Stimulated activated naive B cell treated with anti-CD40 and anti-IgM and Interleukin-4, amounts not matched to agents 10 μg/mL and 1 μg/mL and 100 μg/mL, for 72 hours (primary cell): ENCODE data around the gene AGAP1.

ENCODE experiments used
- ATAC-seq, 2 donors: fragments of 150-1000 bp; cut with Tn5 transposase; replicated peaks; 2 replicates each; pipeline ENCODE4 v1.10.0; 2021; ENCODE audit warnings: moderate library complexity in 1 of 2
- DNase-seq: peaks from one replicate; pipeline ENCODE4 v3.0.0; 2021
- H3K27ac Mint-ChIP-seq: one replicate; pipeline ENCODE4 v1.8.0; 2022; ENCODE audit warnings: mild to moderate bottlenecking, mixed read lengths
- H3K27me3 Mint-ChIP-seq, 2 donors: one replicate each; pipeline ENCODE4 v1.8.0; 2022; ENCODE audit warnings: mixed read lengths in 2 of 2
- H3K36me3 Mint-ChIP-seq, 2 donors: one replicate each; pipeline ENCODE4 v1.8.0; 2022; ENCODE audit warnings: mixed read lengths in 2 of 2, mild to moderate bottlenecking in 1 of 2
- H3K4me1 Mint-ChIP-seq, 2 donors: one replicate each; pipeline ENCODE4 v1.8.0; 2022; ENCODE audit warnings: mixed read lengths in 2 of 2, mild to moderate bottlenecking in 1 of 2
- H3K4me3 Mint-ChIP-seq, 2 donors: one replicate each; pipeline ENCODE4 v1.8.0; 2022; ENCODE audit warnings: mild to moderate bottlenecking in 2 of 2, mixed read lengths in 2 of 2, moderate library complexity in 1 of 2
- H3K9me3 Mint-ChIP-seq, 2 donors: one replicate each; pipeline ENCODE4 v1.8.0; 2022; ENCODE audit warnings: mixed read lengths in 2 of 2, mild to moderate bottlenecking in 1 of 2

Gene AGAP1

GRCh38 chr2:235507928-235508327 is 14.1 kb downstream of the AGAP1 start:
- H3K27ac Mint-ChIP-seq = no peak overlapping the region
- no peak for DNase-seq
- H3K4me3 Mint-ChIP-seq = no peak overlapping the region
- H3K27me3 Mint-ChIP-seq = peaks cover 13 to 44% of the 10 kb centered on the region in 2 donors
- ATAC-seq = no peak
- no peaks in the 10 kb centered on the region for H3K36me3 Mint-ChIP-seq
- no peaks in the 10 kb centered on the region for H3K4me1 Mint-ChIP-seq
- peaks cover 5% of the 10 kb centered on the region in 2 donors for H3K9me3 Mint-ChIP-seq

- ATAC-seq = no peak
- H3K27ac Mint-ChIP-seq = no peak overlapping the region
- H3K36me3 Mint-ChIP-seq = no peaks in the 10 kb centered on the region
- no peaks in the 10 kb centered on the region for H3K4me1 Mint-ChIP-seq
- peaks cover 13 to 38% of the 10 kb centered on the region in 2 donors for H3K27me3 Mint-ChIP-seq
- no peak for DNase-seq
- no peak overlapping the region for H3K4me3 Mint-ChIP-seq
- peaks cover 5% of the 10 kb centered on the region in 2 donors for H3K9me3 Mint-ChIP-seq
Observed at GRCh38 chr2:235508371-235509160, 14.7 kb downstream of the AGAP1 start.

GRCh38 chr2:235510318-235510717 is 16.5 kb downstream of the AGAP1 start:
- Mint-ChIP-seq H3K4me3 (no peak overlapping the region), H3K27ac (no peak overlapping the region), H3K27me3 (peaks cover 9 to 27% of the 10 kb centered on the region in 2 donors), H3K9me3 (peaks cover 5 to 8% of the 10 kb centered on the region in 2 donors), H3K4me1 (no peaks in the 10 kb centered on the region), H3K36me3 (no peaks in the 10 kb centered on the region)
- DNase-seq = no peak
- ATAC-seq = no peak

GRCh38 chr2:235511187-235511661 is 17.4 kb downstream of the AGAP1 start:
- H3K27me3 Mint-ChIP-seq = peaks cover 6 to 22% of the 10 kb centered on the region in 2 donors
- H3K4me3 Mint-ChIP-seq = no peak overlapping the region
- peaks cover 5 to 11% of the 10 kb centered on the region in 2 donors for H3K9me3 Mint-ChIP-seq
- ATAC-seq (no peak), DNase-seq (no peak)
- H3K27ac Mint-ChIP-seq = no peak overlapping the region
- H3K36me3 Mint-ChIP-seq = no peaks in the 10 kb centered on the region
- H3K4me1 Mint-ChIP-seq = no peaks in the 10 kb centered on the region

- Mint-ChIP-seq H3K4me3 (no peak overlapping the region), H3K9me3 (peaks cover 5 to 11% of the 10 kb centered on the region in 2 donors), H3K27me3 (peaks cover 6 to 14% of the 10 kb centered on the region in 2 donors), H3K36me3 (no peaks in the 10 kb centered on the region), H3K4me1 (no peaks in the 10 kb centered on the region), H3K27ac (no peak overlapping the region)
- no peak for ATAC-seq
- DNase-seq = no peak
Observed at GRCh38 chr2:235511751-235512698, 18.2 kb downstream of the AGAP1 start.

- DNase-seq = no peak
- ATAC-seq = no peak
- Mint-ChIP-seq H3K27me3 (peaks cover 6 to 11% of the 10 kb centered on the region in 2 donors), H3K4me3 (no peak overlapping the region), H3K9me3 (peaks cover 5 to 9% of the 10 kb centered on the region in 2 donors), H3K27ac (no peak overlapping the region), H3K36me3 (no peaks in the 10 kb centered on the region), H3K4me1 (no peaks in the 10 kb centered on the region)
Observed at GRCh38 chr2:235512699-235513053, 18.8 kb downstream of the AGAP1 start.

- Mint-ChIP-seq H3K9me3 (peaks cover 5 to 7% of the 10 kb centered on the region in 2 donors), H3K4me3 (no peak overlapping the region), H3K4me1 (no peaks in the 10 kb centered on the region), H3K27me3 (peaks cover 6 to 16% of the 10 kb centered on the region in 2 donors), H3K36me3 (no peaks in the 10 kb centered on the region), H3K27ac (no peak overlapping the region)
- ATAC-seq (no peak), DNase-seq (no peak)
Observed at GRCh38 chr2:235513984-235514626, 20.3 kb downstream of the AGAP1 start.

- H3K4me1 Mint-ChIP-seq = no peaks in the 10 kb centered on the region
- H3K27ac Mint-ChIP-seq = no peak overlapping the region
- peaks cover 5 to 7% of the 10 kb centered on the region in 2 donors for H3K9me3 Mint-ChIP-seq
Observed at GRCh38 chr2:235514627-235515363, 21.0 kb downstream of the AGAP1 start.

GRCh38 chr2:235515364-235515742 is 21.5 kb downstream of the AGAP1 start:
- peaks cover 3 to 14% of the 10 kb centered on the region in 2 donors for H3K27me3 Mint-ChIP-seq
- ATAC-seq (no peak), DNase-seq (no peak)
- H3K36me3 Mint-ChIP-seq = no peaks in the 10 kb centered on the region
- no peak overlapping the region for H3K27ac Mint-ChIP-seq
- peaks cover 3 to 7% of the 10 kb centered on the region in 2 donors for H3K9me3 Mint-ChIP-seq
- no peaks in the 10 kb centered on the region for H3K4me1 Mint-ChIP-seq
- no peak overlapping the region for H3K4me3 Mint-ChIP-seq

More at GRCh38 chr2:235514627-235515363, 21.0 kb downstream of the AGAP1 start:
- Mint-ChIP-seq H3K27me3 (peaks cover 6 to 16% of the 10 kb centered on the region in 2 donors), H3K4me3 (no peak overlapping the region), H3K36me3 (no peaks in the 10 kb centered on the region)
- ATAC-seq (no peak), DNase-seq (no peak)

- ATAC-seq (no peak), DNase-seq (no peak)
- no peak overlapping the region for H3K27ac Mint-ChIP-seq
- no peak overlapping the region for H3K4me3 Mint-ChIP-seq
- peaks cover 0 to 10% of the 10 kb centered on the region in 2 donors for H3K27me3 Mint-ChIP-seq
- H3K9me3 Mint-ChIP-seq = peaks cover 0 to 7% of the 10 kb centered on the region in 2 donors
- H3K4me1 Mint-ChIP-seq = no peaks in the 10 kb centered on the region
- no peaks in the 10 kb centered on the region for H3K36me3 Mint-ChIP-seq
Observed at GRCh38 chr2:235515821-235516220, 22.0 kb downstream of the AGAP1 start.

- DNase-seq = no peak
- no peaks in the 10 kb centered on the region for H3K4me1 Mint-ChIP-seq
- H3K36me3 Mint-ChIP-seq = no peaks in the 10 kb centered on the region
- peaks cover 0 to 10% of the 10 kb centered on the region in 2 donors for H3K27me3 Mint-ChIP-seq
- ATAC-seq = no peak
- no peak overlapping the region for H3K27ac Mint-ChIP-seq
- peaks cover 0 to 7% of the 10 kb centered on the region in 2 donors for H3K9me3 Mint-ChIP-seq
- no peak overlapping the region for H3K4me3 Mint-ChIP-seq
Observed at GRCh38 chr2:235516257-235516656, 22.4 kb downstream of the AGAP1 start.

GRCh38 chr2:235518322-235519090 is 24.7 kb downstream of the AGAP1 start:
- H3K36me3 Mint-ChIP-seq = no peaks in the 10 kb centered on the region
- H3K4me1 Mint-ChIP-seq = no peaks in the 10 kb centered on the region
- no peak for DNase-seq

GRCh38 chr2:235520787-235521186 is 26.9 kb downstream of the AGAP1 start:
- Mint-ChIP-seq H3K36me3 (no peaks in the 10 kb centered on the region), H3K27me3 (peaks cover 0 to 12% of the 10 kb centered on the region in 2 donors), H3K4me1 (no peaks in the 10 kb centered on the region), H3K27ac (no peak overlapping the region), H3K9me3 (peaks cover 0 to 1% of the 10 kb centered on the region in 2 donors), H3K4me3 (no peak overlapping the region)
- DNase-seq = no peak
- no peak for ATAC-seq

More at GRCh38 chr2:235518322-235519090, 24.7 kb downstream of the AGAP1 start:
- no peak for ATAC-seq
- Mint-ChIP-seq H3K9me3 (peaks cover 0 to 7% of the 10 kb centered on the region in 2 donors), H3K27me3 (peaks cover 0 to 17% of the 10 kb centered on the region in 2 donors), H3K4me3 (no peak overlapping the region), H3K27ac (no peak overlapping the region)
